GM18507 (cell line): ENCODE measurements around the gene USP2.

Experiments
- DNase-seq: peaks from one replicate; pipeline ENCODE4 v3.0.0; 2011; ENCODE audit warnings: low read depth; ENCODE audit not compliant: insufficient read length; ENCODE audit errors: extremely low spot score
- FAIRE-seq: peaks from 2 replicates; lab custom pipeline; 2011; peaks lifted over from hg19 to GRCh38; lab: Jason Lieb, UNC

The USP2 gene

GRCh38 chr11:119347940-119348605 lies 33.4 kb downstream of the USP2 start:
- FAIRE-seq (no peak), DNase-seq (no peak)

DNA sequence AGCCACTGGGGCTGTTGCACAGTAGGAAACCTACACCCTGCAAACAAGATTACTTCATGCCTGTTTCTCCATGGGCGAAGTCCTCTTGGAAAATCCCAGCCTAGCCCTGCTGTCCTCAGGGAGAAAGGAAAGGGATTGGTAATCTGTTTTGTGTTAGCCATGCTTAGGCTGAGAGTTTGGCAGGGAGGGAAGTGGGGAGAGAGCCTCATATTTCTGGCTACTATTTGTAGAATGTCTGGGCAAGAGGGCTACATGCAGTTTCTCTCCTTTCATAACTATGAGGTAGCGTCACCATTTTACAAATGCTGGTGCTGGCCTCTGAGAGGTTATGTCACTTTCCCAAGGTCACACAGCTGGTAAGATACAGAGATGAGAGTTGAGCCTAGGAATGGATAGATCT lies 34.2 kb downstream of the USP2 start:
- DNase-seq (no peak), FAIRE-seq (no peak)

DNA sequence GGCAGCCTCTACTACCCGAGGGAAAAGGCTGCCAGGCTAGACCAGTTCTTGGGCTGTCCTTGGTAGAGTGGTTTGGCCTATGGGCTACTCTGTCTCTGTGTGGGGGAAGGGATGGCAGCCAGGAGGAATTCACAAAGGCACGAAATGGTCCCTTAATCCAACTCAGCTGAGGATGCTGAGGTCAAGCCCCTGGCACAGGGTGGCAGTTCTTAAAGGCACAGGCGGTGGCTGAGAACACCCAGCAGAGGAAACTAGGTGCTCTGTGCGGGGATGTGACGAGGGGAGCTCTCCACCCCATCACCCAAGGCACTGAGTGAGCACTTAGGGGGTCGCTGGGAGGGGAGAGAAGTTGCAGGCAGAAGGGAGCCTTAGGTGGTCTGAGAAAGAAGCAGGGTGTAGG lies 34.9 kb downstream of the USP2 start, which contains the start of gene MFRP:
TSS of gene MFRP (minus strand) at position 101 of the 400 bp plus-strand sequence. CDS start 192 bp downstream, outside the sequence.
- FAIRE-seq, result no peak

GRCh38 chr11:119345685-119346084 lies 35.8 kb downstream of the USP2 start:
- no peak for FAIRE-seq

More for the DNA sequence above, 34.9 kb downstream of the USP2 start, which contains the start of gene MFRP:
- DNase-seq, result no peak

GRCh38 chr11:119344291-119345010 lies 37.0 kb downstream of the USP2 start:
- DNase-seq, result no peak
- no peak for FAIRE-seq

More at GRCh38 chr11:119345685-119346084, 35.8 kb downstream of the USP2 start:
- DNase-seq, result no peak

DNA sequence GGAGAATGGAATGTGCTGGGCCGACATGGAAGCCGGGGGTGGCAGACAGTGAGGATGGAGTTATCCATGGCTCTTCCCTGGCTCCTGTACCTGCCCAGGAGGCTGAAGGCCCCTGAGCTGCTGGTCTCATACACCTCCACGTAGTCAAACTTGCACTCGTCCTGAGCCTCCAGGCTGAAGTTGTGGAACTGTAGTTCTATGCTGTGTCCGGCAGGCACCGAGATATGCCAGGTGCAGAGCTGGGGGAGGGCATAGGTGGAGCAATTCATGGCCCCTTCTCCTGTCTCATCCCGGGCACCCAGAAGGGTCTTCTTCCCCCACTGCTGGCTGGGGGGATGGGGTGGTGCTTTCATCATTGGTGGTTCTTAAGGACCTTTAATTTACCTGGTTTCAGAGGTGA lies 37.8 kb downstream of the USP2 start:
- DNase-seq, result no peak
- no peak for FAIRE-seq

- no peak for DNase-seq
- no peak for FAIRE-seq
Observed at GRCh38 chr11:119342362-119343130, 38.9 kb downstream of the USP2 start.

DNA sequence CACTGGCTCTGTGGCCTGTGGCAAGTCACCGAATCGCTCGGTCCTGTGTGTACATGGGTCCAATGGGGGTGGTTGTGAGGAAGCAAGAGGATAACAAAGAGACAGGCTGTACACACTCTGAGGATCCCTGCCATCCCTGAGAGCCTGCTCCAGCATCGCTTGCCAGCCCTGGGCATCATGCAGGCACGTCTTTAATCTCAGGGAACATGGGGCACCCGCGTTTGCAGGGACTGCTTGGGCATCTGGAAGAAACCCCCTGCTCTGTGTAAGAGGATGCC lies 39.5 kb downstream of the USP2 start:
- DNase-seq (no peak), FAIRE-seq (no peak)

GRCh38 chr11:119341222-119342022 lies 40.1 kb downstream of the USP2 start:
- FAIRE-seq (no peak), DNase-seq (no peak)

DNA sequence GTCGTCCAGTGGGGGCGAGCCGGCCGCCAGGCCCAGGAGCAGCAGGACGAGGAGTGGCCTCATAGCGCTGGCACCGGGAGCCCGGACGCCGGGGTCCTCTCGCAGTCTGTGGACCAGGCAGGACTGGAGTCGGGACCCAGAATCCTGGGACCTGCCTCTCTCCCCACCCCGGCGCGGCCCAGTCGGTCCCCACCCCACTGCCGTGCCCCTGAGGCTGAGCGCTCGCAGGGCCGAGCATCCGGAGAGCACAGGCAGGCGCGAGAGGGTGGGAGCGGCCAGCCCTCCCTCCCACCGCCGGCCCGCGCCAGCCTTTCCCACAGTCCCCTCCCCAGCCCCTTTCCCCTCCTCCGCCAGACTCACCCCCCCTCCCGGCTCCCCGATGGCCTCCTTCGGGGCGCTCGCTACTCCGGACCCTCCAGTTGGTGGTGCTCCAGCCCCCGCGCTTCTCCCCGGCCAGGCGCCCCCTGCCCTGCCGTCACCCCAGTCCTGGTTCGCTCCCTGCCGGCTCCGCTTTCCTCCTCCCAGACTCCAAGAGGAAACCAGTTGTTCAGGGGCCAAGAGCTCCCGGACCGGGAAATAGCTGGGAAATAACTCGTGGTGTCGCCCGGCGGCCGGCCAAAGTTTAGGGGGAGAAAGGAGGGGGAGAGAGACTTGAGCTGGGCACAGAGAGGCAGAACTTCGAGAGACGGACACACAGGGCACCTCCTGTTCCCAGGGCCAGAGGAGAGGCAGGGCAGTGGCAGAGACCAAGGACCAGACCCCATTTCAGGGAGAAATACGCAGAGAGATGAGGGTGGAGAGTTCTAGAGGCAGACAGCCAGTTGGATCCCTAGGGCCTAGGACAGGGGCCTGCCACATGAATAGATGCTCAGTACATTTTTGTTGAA lies 40.9 kb downstream of the USP2 start, which contains the start of gene C1QTNF5:
TSS of gene C1QTNF5 (minus strand) at position 549 of the 887 bp plus-strand sequence. CDS start at position 63, 486 bp downstream.
- DNase-seq, result no peak
- no peak for FAIRE-seq

GRCh38 chr11:119339589-119340334 lies 41.7 kb downstream of the USP2 start:
- DNase-seq, result no peak
- FAIRE-seq, result no peak

DNA sequence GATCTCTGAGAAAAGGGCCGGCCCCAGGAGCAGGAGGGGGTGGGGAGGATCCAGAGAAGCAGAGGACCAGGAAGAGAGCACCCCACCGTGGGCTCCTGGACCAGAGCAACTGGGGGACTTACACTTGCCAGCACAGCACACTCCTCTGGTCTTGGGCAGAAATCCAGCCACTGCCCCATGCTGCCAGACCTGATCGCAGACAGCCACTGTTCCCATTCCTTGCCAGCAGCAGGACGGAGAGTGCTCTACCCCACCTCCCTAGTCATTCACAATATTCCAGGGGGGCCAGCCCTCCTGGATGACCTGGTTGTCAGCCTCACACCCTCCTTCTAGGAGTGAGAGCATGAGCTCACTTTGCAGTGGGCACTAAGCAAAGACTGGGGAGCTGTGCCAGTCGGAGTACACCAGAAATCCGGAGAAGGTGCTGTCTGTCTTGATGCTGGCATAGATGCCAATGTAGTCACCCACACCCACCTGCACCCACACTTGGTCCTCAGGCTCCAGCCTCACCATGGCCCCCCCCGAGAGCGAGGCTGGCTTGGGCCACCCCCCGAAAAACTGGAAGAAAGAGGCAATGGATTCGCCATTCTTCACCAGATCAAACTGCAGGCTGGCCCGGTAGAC lies 42.4 kb downstream of the USP2 start:
- DNase-seq (no peak), FAIRE-seq (no peak)

DNA sequence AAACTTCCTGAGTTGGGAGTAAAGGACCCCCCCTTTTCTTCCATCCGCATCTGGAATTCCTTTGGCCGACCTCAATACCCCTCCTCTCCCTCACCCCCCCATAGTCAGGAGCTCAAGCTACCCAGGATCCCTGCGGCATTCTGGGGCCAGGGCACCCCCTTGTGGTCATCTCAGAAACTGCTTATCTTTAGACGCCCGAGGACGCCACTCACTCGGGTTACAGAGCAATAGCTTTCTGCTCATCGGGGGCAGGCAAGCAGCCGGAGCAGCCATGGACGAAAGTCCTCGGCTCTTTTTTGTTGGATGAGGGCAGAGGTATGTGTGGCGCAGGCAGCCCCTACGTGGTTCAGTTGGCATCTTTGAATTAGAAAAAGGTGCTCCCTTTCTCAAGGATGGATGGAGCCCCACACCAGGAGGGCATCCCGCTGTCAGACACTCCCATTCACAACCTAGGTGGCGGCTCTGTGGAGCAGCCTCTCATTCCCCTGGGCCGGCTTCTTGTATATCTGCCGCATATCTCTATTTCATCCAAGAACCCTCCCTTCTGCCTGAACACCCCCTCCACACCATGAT lies 43.1 kb downstream of the USP2 start:
- peak; percentile 18 for FAIRE-seq
- no peak for DNase-seq

DNA sequence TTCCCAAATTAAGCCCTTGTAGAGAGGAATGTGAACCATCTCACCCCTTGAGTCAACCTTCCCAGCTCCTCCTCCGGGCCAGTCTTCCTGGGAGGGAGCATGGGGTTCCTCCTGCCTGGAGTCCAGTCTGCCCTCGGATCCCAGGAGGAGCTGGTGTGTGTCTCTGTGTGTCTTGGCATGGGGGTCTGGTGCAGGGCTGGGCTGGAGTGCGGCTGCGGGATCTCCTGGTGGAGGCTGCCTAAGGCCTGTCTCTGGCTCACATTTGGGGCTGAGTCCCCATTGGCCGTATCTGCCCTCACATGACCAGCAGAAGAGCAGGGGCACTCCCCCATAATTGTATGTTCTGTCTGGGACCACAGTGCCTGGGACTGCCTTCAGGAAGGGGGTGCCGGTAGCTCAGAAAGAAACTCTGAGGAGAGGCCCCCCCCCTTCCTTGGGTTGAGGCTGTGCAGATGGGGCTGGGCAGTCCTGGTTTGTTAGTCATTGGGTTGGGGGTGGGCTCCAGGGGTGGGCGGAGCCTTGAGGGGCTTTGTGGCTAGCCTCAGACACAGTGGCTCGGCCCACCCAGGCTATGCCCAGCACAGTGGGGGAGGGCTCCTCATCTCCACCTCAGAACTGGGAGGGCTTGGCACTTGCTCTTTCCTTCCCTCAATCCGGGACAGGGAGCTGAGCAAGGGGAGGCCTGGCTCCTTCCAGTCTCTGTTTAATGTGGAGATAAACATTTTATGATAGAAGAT lies 43.7 kb downstream of the USP2 start:
- DNase-seq (no peak), FAIRE-seq (no peak)

DNA sequence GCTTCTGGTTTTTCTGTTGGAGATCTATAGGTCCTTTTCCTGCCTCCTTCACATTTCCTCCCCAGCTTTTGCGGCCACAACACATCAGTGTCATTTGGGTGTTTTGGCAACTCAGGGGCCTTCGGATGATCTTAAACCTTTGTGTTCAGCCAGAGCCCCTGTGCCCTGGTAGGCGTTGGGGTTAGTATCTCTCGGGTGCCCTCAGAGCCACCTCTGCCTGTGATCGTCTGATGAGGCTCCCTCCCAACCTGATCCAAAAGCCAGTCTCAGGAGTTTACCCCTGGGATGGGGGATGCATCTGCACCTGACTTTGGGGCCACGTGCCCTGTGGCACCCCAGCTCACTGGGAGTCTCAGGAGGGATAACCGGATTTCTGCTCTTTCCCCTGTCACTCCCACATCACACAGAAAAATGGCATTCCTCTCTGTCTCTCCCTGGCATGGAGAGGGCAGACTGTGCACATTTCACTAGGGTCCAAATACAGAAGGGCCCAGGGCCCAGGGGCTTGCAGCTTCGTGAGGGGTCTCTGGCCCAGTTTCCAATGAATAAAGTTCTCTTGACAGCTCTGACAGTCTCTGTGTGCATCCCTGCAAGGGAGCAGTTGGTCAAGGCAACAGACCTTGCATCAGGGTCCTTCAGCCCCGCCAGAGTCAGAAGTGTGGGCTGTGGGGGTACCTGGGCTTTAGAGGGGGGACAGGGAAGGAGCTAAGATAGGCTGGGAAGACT lies 44.6 kb downstream of the USP2 start:
- DNase-seq, result no peak
- no peak for FAIRE-seq
